ENCODE measurements around the gene NKD1. TPM values are rescaled to one million over a fixed set of nuclear protein-coding genes. Genes with fewer than 3 reads are reported as not detected.

The NKD1 gene
- total and polyA plus RNA-seq, 2 of the 8 experiments (the other 6 are each of a cell fraction or from before 2014, with no cell fraction given) = 0.70 to 4.5 TPM

DNA sequence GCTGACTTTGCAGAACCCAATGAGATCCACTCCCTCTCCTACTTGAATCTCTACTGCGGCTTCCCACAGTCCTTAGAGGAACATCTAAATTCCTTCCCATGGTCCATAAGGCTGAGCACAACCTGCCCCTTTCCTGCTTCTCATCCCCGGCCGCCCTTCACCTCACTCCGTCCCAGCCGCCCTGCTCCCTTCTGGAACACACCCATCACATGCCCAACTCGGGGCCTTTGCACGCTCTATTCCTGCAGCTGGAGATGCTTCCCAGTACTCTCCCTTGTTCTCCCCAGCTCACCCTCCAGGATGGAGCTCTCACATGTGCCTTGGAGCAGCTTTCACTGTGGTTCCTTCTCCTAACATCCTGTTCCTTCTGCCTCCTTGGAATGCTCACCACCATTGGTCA is 23.6 kb downstream of the NKD1 start (continued):
- no peak for TF ChIP-seq CTCF (IDR thresholded peaks at IDR 0.05; ENCODE audit: control extremely low read depth in 1 of 3, insufficient read depth in 1 of 3, low read depth in 1 of 3, low read length in 3 of 3)

All from H1 (cell line).